ENCODE data around the gene RPH3AL.

The RPH3AL gene

DNA sequence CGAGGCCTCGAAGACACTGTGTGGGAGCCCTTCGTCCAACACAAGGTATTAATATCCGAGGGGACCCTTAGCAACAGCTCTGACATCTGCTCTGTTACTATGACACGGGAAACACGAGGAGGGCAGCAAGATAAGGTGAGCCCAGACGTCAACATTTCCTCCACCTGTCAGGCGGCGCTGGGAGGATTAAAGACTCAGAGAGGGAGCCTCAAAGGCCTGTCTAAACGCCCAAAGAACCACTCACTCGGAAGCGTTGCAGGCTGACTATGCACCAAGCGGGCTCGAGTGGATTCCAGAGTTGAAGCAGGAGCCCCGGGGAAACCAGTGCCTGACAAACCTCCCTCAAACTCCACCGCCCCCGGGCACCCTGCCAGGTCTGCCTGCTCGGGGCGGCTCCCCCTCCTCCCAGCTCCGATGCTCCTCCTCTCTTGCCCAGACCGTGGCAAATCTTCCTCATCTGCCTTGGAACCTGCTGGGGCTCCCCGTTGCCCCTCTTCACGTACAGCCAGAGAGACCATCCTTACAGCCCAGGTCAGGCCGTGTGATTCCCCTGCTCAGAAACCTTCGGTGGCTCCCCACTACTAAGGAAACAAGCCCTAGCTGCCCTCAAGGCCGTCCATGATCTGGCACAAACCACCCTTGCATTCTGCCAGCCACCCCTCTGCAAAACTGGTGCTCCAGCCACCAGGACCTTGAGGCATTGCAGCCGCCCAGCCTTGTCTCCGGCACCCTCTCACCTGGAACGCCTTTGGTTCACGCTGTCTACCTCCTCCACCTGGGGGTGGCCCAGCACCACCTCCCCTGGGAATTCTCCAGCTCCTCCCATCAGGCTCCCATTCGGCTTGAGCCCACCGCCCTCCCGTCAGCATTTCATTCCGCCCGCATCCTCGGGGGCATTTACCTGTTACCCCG is 16.2 kb downstream of the RPH3AL start:
- DNase-seq (ENCODE audit: low read depth in 2 of 2) = no peak

DNA sequence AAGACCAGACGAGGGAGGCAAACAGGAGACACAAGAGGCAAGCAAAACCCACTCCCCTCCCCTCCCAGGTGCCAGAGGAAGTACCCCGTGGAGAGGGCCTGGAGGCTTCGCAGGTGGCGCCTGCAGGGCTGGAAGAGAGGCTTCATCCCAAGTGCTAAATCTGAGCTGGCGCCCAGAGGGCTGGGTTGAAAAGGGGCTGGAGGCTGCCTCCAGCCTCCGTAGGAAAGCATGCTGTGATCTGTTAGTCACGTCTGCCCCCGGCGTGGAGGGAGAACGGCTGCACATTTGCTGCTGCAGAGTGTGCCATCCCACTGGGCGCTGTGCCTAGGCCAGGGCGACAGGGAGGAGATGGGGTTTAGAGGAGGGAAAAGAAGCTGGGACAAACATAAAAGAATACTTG is 16.9 kb downstream of the RPH3AL start:
- no peak for DNase-seq (ENCODE audit: low read depth in 2 of 2)

DNA sequence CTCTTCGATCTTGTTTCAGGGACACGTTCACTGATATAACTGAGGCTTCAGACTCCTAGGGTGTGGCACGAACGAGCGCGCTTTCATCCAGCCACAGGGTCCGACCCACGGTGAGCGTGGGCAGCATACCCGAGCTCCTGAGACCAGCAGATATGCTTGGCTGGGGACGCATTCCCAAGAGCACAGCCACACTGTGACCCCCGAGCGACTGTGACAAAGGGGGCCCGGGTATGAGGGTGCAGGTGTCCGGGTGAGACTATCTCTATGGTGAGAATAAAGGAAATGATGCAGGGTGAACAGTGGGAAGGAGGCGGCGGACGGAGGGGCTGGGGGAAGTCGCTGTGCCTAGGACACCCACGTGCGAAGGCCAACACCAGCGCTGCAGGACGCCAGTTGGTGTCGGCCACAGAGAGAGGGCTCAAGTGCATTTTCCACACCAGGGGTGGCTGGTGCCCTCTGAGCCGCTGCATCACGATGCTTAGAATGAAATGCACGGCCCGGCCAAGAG is 17.6 kb downstream of the RPH3AL start:
- DNase-seq (ENCODE audit: low read depth in 2 of 2) = no peak

DNA sequence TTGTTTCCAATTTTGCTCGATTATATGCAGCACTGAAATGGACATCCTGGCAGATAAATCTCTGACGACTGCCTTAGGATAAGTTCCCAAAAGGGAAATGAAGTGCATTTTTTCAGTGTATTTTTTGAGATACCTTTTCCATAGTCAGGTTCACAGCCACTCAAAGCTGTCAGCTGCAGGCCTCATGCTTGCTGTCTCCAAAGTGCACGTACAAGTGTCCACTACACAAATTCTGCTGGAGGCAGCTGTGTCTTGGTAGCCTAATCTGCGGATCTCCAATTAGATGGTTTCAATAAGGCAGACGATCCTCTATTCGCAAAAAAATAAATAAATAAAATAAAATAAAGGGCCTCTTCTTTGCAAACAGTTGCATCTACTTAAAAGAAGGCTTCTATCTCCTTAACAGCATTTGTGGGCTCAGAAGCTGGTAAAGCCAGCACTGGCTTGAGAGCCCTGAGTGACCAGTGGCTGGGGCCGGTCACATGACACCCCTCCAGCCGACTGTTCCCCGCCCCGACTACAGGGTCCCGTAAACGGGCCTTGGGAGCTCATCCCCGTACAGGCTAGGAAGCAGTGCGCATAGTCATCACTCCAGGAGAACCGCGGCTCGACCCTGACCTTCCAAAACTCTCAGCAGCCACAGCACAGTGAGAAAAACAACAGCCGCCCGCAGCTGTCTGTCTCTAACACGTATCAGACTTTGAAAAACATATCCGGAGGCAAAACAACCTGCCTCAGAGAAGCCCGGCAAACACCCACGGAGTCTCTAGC is 18.8 kb downstream of the RPH3AL start:
- no peak for DNase-seq (ENCODE audit: low read depth in 2 of 2)

DNA sequence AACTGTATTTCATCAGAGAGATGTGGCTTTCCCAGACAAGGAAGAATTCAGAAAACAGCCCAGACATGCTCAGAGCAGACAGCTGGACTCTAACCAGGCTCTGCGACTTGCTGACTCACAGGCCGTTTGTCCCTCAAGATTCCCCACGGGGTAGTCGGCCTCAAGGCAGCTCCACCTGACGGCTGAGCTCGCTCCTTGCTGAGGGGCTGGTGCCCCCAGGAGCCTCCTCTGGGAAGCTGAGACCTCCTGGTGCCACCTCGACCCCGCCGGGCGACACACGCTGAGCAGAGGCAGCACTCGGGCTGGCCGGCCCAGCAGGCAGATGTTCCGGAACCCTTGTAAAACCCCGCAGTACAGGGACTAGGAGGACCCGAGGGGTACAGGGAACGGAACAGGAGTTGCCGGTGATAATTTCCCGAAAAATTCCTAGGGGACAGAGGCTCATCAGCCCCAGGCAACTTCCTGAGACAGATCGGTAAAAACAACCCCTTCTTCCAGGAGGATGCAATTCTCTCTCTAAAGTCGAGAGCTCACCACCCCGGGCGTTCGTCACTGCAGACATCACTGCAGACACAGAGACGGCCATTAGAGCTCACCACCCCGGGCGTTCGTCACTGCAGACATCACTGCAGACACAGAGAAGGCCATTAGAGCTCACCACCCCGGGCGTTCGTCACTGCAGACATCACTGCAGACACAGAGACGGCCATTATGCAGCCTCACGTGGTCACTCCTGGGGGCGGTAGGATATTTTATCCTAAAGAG is 19.9 kb downstream of the RPH3AL start:
- DNase-seq (ENCODE audit: low read depth in 2 of 2) = no peak

DNA sequence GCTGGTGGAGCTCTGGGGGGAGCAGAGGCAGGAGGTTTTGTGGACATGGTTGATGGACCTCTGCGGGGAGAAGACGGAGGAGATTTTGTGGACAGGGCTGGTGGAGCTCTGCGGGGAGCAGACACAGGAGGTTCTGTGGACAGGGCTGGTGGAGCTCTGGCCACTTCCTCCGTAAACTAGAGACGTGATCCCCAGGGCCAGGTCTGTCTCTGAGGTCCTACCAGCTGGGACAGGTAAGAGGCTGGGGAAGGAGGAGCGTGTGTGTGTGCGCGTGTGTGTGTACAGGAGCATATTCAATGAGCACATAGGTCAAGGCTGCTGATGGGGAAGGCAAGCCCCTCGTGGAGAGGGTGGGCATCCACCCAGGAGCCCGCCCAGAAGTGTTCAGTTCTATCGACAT is 20.6 kb downstream of the RPH3AL start:
- DNase-seq (ENCODE audit: low read depth in 2 of 2) = no peak

DNA sequence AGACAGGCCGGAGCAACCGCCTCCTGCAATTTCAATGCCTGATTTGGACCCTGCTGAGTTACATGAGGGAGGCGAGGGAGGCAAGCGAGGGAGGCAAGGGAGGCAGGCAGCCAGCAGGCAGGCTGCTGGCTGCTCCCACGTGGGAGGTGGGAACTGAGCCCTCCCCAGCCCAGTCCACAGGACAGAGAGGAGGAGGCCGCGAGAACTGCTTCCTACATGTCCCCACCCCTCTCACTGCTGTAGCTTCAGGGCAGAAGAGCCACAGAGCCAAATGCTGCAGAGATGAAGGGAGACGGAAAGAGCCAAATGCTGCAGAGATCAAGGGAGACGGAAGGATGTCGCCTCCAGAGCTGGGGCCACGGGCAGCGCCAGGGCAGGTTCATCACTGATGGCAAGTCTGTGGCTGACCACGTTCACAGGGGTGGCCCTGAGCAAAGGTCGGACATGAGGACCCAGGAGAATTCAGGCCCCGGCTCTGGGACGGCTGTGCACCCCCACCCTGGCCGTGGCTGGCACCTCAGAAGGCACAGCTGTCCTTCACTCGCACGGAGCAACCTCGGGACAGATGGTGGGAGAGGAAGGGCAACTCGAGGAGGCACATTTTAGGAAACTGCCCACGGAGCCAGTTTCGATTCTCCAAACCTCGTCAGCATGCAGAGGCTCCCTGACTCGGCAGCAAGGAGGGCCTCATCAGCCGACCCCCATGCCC is 21.5 kb downstream of the RPH3AL start:
- no peak for DNase-seq (ENCODE audit: low read depth in 2 of 2)

DNA sequence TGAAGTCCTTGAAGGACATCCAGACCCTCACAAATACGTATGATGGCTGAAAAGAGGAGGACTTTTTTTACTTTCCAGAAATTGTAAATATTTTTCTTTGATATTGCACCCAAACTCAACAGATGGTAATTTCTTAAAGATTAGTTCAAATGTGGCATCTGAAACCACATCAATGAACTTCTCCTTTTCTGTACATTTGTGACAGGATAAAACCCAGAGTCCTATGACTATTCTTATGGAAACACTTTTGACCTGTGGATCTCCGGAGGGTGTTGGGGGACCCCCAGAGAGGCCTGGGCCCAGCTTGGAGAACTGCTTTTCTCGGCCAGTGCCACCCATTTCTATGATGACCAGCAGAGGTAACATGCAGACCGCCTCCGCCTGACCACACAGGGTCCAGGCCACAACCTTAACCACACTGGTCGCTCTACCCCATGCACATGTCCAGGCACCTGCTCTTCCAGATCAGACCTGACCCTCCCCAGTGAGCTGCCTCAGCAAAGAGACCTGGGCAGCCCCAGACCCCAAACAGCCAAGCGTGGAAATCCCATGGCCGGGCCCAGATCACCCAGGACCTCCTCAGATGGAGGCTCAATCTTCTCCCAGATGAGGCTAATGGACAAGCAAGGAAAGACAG is 22.7 kb downstream of the RPH3AL start:
- DNase-seq (ENCODE audit: low read depth in 2 of 2) = no peak

DNA sequence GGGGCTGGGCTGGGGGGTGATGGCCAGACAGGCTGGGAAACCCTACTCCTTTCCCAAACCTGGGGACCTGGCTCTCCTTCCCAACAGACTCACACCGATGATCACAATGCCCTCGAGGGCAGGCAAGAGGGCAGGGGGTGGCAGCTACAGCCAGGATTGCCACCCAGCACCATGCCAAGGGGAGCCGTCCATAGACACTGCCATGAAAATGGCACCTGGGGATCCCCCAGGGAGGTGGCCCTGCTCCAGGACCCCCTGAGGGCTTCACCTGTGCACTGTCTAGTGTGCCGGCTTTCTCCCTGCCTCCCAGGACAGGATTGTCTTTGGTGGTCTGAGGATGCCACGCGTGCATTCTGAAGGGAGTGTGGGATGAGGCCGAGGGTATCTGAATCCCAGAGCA is 24.6 kb downstream of the RPH3AL start:
- DNase-seq (ENCODE audit: low read depth in 2 of 2) = no peak

DNA sequence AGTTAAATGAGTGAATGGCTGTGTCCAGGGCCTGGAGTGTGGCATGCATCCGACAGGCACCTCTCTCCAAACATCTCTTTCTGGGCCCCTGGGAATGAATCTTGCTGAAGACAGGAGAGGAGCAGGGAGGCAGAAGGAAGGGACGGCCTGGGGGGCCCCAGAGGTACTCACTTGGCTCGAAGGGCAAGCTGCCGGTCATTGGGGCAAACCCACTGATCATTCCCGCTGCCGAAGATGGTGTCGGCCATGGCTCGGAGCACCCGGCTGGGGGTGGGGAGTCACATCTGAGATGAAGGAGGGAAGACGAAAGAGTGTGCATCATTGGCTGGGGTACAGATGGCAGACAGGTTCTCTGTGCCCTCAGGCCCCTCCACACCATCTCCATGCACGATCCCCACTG is 25.3 kb downstream of the RPH3AL start:
- no peak for DNase-seq (ENCODE audit: low read depth in 2 of 2)

DNA sequence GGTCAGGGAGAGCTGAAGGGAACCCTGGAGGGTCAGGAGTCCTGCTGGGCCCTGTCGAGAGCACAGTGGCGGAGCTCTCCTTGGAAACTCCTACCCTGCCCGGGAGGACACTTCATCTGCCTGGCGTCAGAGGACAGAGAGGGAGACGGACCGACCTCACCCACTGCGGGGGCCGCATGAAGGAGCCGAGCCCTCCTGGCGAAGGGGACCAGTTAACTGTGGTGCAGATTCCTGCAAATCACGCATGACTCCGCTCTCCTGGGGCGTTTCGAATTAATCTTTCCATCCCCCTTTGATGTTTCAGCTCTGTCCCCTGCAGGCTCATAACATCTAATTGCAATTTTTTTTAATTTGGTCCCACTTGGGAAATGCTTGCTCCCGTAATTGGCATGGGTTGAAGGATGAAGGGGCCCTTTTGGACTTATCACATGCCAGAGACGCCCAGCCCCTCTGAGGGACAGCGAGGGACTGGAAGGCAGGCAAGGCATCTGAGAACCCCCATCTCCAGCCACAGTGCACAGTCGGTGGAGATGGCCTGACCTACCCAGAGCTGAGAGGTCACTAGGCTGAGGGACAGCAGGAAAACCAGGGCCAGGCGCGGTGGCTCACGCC is 26.5 kb downstream of the RPH3AL start:
- DNase-seq (ENCODE audit: low read depth in 2 of 2) = no peak

DNA sequence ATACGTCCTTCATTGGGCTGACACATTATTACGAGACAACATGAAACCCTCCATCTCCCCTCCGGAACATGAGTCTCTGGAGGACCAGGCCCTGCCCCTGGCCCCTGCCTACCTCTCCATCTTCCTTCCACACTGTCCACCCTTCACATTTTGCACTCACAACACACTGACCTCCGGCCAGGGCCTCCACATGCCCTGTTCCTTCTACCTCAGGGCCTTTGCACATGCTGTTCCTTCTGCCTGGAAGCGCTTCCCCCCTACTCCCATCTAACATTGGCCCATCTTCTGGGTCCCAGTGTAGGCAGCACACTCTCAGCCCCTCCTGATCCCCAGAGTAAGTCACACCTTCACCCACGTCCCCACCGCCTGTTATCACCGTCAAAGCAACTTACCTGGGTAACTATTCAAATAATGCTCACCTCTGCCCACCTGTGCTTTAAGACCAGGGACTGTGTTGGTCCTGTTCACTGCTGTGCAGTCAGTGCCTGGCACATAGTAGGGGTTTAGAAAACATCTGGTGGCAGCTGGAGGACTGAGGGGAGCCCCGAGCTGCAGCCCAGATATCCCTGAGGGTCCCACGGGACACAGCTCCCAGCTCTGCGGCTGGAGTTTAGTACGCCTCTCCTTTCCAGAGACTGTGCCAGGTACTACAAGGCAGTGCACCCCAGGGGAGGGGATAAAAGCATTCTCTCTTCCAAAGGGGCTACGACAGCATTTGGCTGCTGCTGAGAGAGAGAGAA is 27.2 kb downstream of the RPH3AL start:
- DNase-seq (ENCODE audit: low read depth in 2 of 2) = no peak

DNA sequence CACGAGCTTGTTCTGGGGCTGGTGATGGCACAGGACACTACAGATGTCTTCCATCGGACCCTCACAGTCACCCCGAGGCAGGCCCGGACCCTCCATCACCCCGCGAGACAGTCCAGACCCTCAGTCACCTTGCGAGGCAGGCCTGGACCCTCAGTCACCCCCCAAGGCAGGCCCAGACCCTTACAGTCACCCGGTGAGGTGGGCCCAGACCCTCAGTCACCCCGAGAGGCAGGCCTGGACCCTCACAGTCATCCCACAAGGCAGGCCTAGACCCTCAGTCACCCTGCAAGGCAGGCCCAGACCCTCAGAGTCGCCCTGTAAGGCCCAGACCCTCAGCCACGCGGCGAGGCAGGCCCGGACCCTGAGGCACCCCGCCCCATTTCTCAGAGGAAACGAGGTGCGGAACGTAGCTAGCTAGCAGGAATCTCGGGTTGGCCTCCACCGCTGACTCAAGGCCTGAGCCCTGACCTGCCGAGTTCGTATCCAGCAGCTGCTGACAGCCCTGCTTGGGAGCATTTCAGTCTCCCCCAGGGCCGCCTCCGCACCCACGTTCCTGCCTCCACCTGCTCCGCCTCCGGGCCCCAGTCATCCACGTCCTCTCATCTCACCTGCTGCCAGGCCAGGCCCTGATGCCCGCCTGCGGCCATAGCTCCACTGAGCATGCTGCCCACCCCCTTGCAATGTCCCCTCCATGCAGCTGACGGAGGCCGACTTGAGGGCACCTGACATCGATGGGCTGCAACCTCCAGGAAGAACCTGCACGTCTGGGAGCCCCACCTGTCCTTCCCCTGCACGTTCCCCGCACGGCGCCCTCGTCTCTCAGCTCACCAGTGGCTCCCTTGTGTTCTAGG is 28.7 kb downstream of the RPH3AL start:
- DNase-seq (ENCODE audit: low read depth in 2 of 2) = no peak

DNA sequence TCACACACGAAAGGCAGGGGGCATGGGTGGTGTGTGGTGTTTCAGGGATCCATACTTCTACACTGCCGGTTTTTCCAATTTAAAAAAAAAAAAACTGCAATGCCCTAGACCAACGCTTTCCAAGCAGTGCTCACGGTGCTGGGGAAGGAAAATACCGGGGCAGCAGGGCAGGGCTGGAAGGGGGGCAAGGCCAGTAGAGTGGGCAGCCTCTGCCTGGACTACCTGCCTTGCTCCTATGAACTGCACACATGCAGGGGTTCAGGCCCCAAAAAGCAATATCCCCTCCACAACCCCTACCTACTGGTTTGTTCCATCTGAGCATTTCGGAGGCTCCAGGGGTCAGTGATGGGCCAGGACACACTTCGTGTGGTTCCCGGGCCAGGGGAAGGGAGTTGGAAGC is 29.4 kb downstream of the RPH3AL start:
- DNase-seq (ENCODE audit: low read depth in 2 of 2) = no peak

DNA sequence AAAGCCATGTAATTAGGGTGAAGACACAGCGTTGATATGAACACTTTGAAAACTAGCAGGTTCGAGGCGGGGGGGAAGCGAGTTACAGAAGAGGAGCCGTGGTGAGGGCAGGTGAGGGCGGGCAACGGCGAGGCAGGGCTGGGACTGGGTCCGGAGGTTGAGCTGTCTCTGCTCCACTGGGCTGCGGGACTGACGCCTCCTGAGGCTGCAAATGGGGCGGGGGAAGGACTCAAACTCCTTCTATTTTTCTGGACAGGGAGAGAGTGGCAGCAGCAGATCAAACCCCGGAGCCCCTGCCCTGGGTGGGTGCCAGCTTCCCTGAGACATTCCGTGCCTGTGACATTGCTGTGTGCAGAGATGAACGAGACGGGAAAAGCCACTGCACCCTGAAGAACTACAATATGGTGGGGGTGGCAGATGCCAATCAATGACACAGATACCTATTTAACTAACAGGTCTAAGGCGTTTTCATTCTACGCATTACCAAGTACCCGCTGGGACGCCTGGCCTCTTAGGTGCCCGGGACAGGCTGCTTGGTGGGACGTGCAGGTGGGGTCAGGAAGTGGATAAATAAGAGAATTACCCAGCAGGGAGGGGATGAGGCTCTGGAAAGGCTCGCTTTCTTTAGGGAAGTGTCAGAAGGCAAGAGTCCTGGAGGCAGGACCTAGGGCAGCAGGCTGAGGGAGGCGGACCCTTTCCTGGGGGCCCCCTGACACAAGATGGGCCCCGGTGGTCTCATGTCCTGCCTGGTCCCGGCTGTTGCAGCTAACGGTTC is 30.4 kb downstream of the RPH3AL start:
- no peak for DNase-seq (ENCODE audit: low read depth in 2 of 2)

DNA sequence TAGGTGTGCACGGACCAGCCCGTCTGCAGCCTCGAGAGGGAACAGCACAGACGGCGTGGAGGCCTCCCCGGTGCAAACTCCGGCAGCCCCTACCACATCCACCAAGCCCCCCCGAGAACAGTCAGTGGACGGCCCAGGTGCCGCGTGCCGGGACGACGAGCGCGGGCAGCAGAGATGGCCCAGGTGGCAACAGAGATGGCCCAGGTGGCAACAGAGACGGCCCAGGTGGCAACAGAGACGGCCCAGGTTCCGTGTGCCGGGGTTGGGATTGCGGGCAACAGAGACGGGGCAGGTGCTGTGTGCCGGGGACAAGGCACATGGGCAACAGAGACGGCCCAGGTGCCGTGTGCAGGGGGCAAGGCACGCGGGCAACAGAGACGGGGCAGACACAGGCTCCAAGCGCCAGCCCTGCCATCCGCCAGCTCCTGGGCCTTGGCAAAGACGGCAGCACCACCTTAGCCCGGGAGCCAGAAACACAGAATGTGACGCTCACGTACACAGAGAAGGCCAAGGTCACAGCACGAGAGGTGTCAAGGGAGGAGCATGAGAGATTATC is 31.1 kb downstream of the RPH3AL start:
- DNase-seq (ENCODE audit: low read depth in 2 of 2) = no peak

DNA sequence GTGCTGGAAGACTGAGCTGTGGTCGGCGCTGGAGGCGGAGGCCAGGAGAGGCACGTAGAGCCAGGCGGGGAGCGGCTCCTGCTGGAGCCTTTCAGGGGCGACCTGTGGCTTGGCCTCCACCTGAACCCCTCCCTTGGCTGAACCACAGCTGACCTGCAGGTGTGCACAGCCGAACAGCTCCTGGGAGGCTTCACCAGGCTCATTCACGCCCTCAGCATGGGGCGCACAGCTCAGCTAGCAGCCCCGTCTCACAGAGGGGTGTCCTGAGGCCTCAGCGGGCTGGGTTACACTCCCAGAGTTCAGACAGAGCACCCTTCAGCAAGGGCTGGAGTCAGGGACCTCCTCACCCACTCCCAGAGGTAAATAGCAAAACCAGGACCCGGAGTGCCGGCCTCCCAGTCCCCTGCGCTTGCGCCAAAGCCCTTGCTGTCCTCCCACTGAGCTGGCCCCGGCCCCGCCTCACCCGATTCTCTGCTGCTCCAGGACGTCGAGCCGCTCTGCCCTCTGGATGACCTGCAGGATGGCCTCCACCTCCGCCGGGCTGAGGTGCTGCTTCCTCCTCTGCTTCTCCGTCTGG is 31.7 kb downstream of the RPH3AL start:
- DNase-seq (ENCODE audit: low read depth in 2 of 2) = no peak

All from activated CD8-positive, alpha-beta memory T cell treated with anti-CD3 and anti-CD28 coated beads for 4 hours (primary cell).